Activated gamma-delta T cell treated with anti-CD3 and anti-CD28 coated beads, Interleukin-2, amount 50 U/mL, for 16 hours (primary cell): ENCODE results near the gene LGALS8.

ENCODE experiments used
- DNase-seq: peaks from one replicate; pipeline ENCODE4 v3.0.0-alpha.2; 2020; ENCODE audit warnings: low read depth

Gene LGALS8

GRCh38 chr1:236509647-236510401 is 14.0 kb upstream of the LGALS8 start:
- no peak for DNase-seq

- no peak for DNase-seq
These were observed 11.9 kb upstream of the LGALS8 start for GRCh38 chr1:236511735-236512418.

DNA sequence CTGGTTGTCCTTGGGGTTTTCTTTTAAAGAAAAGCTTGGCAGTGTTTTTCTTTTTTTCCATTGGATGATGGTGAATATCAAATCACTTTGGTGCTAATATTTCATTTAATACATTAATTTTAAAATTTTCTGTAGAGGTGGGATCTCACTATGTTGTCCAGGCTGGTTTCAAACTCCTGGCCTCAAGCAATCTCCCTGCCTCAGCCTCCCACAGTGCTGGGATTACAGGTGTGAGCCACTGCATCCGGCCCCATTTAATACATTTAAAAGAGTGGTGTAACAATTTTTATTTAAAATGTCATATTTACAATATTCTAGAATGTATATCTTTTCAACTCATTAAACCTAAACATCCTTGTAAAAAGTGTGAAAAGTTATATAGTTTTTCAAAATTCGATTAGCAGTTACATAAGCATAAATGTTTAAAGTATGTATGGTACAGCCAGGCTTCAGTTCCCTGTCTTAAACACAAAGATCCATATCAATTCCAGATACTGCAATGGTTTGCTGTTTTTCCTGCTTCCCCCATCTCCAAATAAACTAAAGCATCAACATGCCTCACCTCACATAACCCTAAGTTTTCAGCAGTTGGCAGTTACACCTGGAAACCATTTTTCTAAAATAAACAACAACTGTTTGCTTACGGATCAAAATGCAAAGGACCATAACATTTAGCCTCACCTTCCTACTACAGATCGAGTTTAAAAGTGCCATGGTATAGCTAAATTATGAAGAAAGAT is 8.9 kb upstream of the LGALS8 start:
- DNase-seq = no peak

DNA sequence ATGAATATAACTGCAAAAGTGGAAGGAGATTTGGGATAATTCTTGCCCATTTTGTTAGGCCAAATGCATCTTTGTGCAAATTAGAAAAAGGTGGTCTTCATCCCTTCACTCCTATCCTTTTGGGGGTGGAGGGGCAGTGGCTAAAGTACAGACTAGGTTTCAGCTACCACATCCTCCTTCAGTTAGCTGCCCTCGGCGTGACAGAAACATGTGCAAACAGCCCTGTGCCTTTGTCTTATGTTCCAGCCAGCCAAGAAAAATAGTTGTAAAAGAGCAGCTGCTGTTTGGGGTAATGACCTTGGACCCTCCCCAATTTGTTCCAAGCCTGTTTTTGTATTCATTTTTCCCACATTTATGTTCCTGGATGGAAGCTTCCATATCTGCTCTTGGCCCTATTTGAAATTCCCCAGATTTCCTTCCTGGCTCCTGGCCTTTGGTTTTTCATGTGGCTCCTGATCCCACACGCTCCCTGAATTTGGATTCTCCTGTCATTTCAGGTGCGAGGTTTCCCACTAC is 8.3 kb upstream of the LGALS8 start:
- no peak for DNase-seq

GRCh38 chr1:236516929-236517704 is 6.7 kb upstream of the LGALS8 start:
- no peak for DNase-seq

DNA sequence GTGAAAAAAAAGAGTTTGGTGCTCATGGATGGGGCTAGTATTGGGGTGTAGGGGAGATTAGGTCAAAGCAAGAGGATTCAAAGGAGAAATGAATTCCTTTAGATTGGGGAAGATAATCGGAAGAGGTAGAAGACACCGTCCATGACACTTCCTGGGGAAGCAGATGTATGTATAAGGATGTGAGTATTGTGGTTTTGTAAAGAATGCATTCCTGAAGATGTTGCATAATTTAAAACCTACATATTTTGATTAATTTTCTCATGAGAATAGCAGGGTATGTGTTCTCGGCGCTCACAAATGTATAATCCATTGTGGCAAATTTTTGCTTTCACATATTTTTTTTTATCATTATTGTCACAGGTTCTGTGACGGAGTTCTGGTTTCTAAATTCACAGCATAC is 5.5 kb upstream of the LGALS8 start:
- no peak for DNase-seq

GRCh38 chr1:236520445-236521005 is 3.3 kb upstream of the LGALS8 start:
- DNase-seq = no peak

- DNase-seq = no peak
These were observed 662 bp upstream of the LGALS8 start for GRCh38 chr1:236522937-236523703.

GRCh38 chr1:236524142-236524894 is 536 bp downstream of the LGALS8 start:
- DNase-seq = peak; percentile 42

DNA sequence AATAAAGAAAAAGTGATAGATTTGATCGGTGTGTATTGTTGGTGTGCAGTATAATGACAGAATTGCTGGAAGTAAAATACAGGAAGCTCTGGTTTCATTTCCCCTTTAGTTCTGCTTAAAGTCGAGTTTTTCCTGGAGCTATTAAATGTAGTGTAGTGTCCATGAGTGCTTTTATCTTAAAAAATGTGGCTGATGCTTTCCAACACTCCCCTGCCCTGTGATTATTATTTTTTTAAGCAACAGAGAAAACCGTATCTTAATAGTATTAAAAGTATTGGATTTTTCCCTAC is 1.1 kb downstream of the LGALS8 start:
- no peak for DNase-seq

GRCh38 chr1:236526079-236526478 is 2.3 kb downstream of the LGALS8 start:
- no peak for DNase-seq

- no peak for DNase-seq
These were observed 6.5 kb downstream of the LGALS8 start for GRCh38 chr1:236530286-236530685.

DNA sequence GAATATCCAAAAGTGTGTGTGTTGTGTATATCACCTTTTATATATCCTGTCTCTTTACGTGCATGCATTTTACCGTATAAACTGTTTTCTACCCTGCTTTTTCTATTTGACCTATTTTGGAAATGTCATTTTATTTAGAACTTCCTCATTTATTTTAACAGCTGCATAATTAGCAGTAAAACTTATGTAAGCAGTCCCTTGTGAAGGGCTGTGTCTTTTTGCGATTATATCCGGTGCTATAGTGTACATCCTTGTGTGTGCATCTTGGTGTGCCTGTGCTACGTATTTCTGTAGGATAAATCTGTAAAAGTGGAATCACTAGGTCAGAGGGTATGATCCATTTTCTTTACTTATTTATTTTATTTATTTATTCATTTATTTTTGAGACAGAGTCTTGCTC is 7.2 kb downstream of the LGALS8 start:
- no peak for DNase-seq

GRCh38 chr1:236532850-236533249 is 9.1 kb downstream of the LGALS8 start:
- no peak for DNase-seq

DNA sequence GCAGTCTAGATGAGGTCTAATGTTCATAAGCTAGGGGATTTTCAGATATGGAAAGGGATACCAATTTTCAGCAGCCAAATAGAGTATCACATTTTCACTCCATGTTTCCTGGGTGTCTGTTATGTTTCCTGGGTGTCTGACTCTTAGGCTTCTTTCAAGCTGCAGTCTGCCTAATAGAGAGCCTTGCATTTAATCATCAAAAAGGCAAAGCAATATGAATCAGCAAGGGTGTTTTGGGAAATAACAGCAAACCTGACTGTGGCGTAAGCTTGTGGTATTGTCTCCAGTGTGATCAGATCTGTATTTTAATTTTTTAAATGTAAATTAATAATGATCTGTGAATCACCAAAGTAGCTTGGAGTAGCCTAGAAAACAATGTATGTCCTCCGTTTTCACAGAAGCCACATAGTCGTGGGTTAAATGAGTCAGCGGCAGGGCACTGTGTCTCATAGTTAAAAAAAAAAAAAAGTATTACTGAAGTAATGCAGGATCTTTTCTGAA is 10.4 kb downstream of the LGALS8 start:
- no peak for DNase-seq

DNA sequence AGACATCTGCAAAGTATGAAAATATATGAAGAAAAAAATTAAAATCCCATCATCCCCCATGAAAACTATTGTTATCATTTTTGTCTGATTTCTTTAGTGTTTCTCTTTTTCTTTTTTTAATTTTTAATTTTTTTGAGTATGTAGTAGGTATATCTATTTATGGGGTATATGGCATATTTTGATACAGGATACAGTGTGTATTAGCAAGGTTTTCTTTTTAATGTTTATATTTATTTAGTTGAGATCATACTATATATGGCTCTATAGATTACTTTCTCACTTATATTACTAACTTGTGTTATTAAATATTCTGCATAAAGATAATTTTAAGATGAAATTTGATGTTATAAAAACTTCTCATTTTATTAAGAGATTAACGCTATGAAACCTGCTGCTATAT is 11.4 kb downstream of the LGALS8 start:
- no peak for DNase-seq

- DNase-seq = no peak
These were observed 11.9 kb downstream of the LGALS8 start for GRCh38 chr1:236535662-236536161.

GRCh38 chr1:236536540-236536939 is 12.8 kb downstream of the LGALS8 start:
- DNase-seq = no peak

DNA sequence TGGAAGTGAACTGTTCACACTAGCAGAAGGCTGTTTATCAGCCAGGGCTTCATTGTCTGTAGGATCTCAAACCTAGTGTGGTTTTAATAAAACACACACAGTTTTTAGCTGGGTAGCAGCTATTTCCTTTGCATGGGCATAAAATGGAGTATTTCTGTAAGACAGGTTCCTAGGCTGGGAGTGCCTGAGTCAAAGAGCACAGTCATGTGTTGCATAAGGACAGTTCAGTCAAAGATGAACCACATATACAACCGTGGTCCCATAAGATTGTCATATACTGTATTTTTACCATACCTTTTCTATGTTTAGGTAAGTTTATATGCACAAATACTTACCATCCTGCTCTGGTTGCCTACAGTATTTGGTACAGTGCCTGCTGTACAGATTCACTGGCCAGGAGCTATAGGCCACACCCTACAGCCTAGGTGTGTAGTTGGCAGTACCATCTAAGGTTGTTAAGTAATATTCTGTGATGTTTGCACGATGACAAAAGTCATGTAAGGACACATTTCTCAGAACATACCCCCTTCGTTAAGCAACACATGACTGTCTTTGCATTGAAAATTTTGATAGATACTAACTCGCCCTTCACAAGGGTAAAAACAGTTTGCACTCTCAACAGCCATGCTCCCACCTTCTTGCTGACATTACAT is 17.2 kb downstream of the LGALS8 start:
- DNase-seq = no peak
